Raji (cell line): Measurements from ENCODE around the gene RARG.

Experiments used
- POLR2A ChIP-seq: IDR thresholded peaks from 2 replicates; pipeline ENCODE4 v1.6.1; 2011; ENCODE audit warnings: low read depth, low read length, control low read depth; ENCODE audit not compliant: insufficient read depth

RARG gene

GRCh38 chr12:53232646-53233461, 845 bp upstream of the RARG start:
- no peak for TF ChIP-seq POLR2A

GRCh38 chr12:53231671-53231920, 413 bp downstream of the RARG start:
- TF ChIP-seq POLR2A, result no peak

- no peak for TF ChIP-seq POLR2A
Measured at GRCh38 chr12:53230108-53230845, 1.7 kb downstream of the RARG start.

- no peak for TF ChIP-seq POLR2A
Measured at GRCh38 chr12:53229454-53229853, 2.6 kb downstream of the RARG start.

GRCh38 chr12:53227836-53228235, 4.2 kb downstream of the RARG start:
- TF ChIP-seq POLR2A, result no peak

GRCh38 chr12:53227341-53227740, 4.7 kb downstream of the RARG start:
- no peak for TF ChIP-seq POLR2A

GRCh38 chr12:53226815-53227214, 5.2 kb downstream of the RARG start:
- TF ChIP-seq POLR2A, result no peak

- no peak for TF ChIP-seq POLR2A
Measured at GRCh38 chr12:53225635-53226424, 6.2 kb downstream of the RARG start.

GRCh38 chr12:53224897-53225634, 6.9 kb downstream of the RARG start:
- TF ChIP-seq POLR2A, result no peak

GRCh38 chr12:53224061-53224896, 7.7 kb downstream of the RARG start:
- no peak for TF ChIP-seq POLR2A

GRCh38 chr12:53223389-53224060, 8.5 kb downstream of the RARG start:
- no peak for TF ChIP-seq POLR2A

- no peak for TF ChIP-seq POLR2A
Measured at GRCh38 chr12:53222806-53223261, 9.2 kb downstream of the RARG start.

GRCh38 chr12:53222170-53222721, 9.8 kb downstream of the RARG start:
- TF ChIP-seq POLR2A, result no peak
